ENCODE measurements around the gene CX3CR1. TPM values are rescaled to one million over a fixed set of nuclear protein-coding genes. Genes with fewer than 3 reads are reported as not detected.
"Not testable (repeated sequence)": the region's sequence is repeated elsewhere in the genome, so short reads cannot be mapped to it uniquely, and the experiment has no call there.

The CX3CR1 gene
- total RNA-seq, 2 donors from 2014 or later: 0.23 to 0.25 TPM

- H3K27ac Mint-ChIP-seq: peak overlapping the region in 1 of 2 donors; percentile 38
- ATAC-seq (peak; percentile 43 to 93), DNase-seq (ENCODE audit: low spot score in 2 of 2) (peak in 1 of 2 donors; percentile 60)
- no peaks in the 10 kb centered on the region for H3K36me3 Mint-ChIP-seq
- no peaks in the 10 kb centered on the region for H3K9me3 Mint-ChIP-seq
Observed at GRCh38 chr3:39255503-39256325, 24.1 kb downstream of the CX3CR1 start.

DNA sequence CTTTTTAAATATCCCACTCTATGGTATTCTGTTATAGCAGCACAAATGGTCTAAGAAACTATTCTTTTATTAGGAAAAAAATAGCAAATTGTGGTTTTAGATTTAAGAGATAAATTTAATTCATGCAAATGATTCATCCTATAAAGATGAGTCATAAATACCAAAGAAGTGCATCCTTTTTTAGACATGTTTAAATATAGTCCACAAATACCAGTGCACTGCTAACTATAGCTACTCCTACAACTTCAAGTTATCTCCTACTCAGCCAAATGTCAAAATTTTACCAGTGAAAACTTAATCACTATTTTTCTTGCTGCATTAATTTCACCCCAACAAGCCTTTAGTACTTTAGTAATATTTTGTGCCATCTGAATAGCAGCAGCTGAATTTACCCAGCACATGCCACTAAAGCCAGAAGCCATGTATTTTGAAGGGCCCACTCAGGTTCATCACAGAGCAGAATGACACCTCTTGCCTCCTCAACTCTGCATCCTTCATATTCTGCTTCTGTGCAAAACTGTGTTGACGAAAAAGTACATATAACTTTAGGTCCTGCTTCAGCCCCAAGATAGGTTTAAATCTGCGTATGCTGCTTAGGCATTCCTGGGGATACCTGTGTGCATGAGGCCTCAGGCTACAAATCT is 24.9 kb downstream of the CX3CR1 start:
- ATAC-seq (no peak), DNase-seq (ENCODE audit: low spot score in 2 of 2) (no peak)
- H3K27ac Mint-ChIP-seq: peak overlapping the region in 1 of 2 donors; percentile 38
- no peaks in the 10 kb centered on the region for H3K36me3 Mint-ChIP-seq
- no peaks in the 10 kb centered on the region for H3K9me3 Mint-ChIP-seq

DNA sequence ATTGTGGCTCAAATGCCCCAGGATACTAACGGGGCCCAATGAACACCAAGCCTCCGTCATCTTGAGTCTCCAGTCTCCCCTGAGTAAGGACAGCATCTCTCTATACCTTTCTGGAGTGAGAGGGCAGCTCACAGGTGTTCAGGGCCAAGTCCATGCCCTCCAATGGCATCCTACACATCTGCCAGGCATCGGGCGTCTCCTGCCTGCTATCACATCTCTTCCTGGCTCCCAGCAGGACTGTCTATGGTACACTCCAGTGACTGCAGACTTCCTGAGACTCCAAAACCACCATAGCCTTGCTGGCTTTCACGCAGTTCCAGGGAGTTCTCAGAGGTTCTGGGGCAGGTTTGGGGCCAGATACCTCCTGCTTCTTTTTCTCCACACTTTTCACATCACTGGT is 28.3 kb downstream of the CX3CR1 start:
- DNase-seq (ENCODE audit: low spot score in 2 of 2): no peak
- Mint-ChIP-seq H3K36me3 (no peaks in the 10 kb centered on the region), H3K9me3 (no peaks in the 10 kb centered on the region), H3K27ac (no peak overlapping the region)
- no peak for ATAC-seq

- H3K36me3 Mint-ChIP-seq: no peaks in the 10 kb centered on the region
- H3K9me3 Mint-ChIP-seq: no peaks in the 10 kb centered on the region
- no peak for DNase-seq (ENCODE audit: low spot score in 2 of 2)
Observed at GRCh38 chr3:39250116-39250747, 29.6 kb downstream of the CX3CR1 start.

DNA sequence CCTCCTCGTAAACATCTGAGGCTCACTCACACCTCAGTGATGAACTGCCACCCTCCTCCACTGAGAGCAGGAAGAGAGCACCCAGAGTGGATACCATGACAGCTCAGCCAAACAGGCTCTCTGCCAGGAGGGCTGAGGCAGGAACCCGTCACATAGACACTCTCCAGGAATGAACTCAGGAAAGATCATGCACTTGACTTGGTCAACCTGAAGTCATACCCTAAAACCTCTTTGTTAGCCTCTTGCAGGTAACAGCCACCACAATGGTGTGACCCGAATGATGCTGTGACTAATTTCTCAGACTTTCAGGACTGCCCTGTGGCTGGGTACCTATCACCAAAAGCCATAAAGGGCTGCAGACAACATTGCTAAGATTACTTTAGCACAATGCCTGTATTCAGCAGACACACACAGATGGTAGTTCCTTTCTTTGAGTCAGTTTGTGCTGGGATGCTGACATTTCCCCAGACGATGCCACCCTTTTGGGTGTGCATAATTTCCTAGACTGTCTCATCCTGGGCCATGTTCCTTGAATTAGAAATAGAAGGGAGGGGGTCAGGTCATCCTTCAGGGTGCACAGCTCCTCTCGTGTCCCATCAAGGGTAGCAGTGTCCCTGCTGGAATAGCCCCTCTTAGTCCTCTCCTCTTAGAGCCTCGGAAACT is 30.3 kb downstream of the CX3CR1 start:
- Mint-ChIP-seq H3K9me3 (no peaks in the 10 kb centered on the region), H3K27ac (no peak overlapping the region), H3K36me3 (no peaks in the 10 kb centered on the region)
- ATAC-seq (peak in 1 of 2 donors; percentile 72), DNase-seq (ENCODE audit: low spot score in 2 of 2) (no peak)

More at GRCh38 chr3:39250116-39250747, 29.6 kb downstream of the CX3CR1 start:
- H3K27ac Mint-ChIP-seq: no peak overlapping the region
- ATAC-seq: no peak

- DNase-seq (ENCODE audit: low spot score in 2 of 2) (no peak), ATAC-seq (no peak)
- H3K27ac Mint-ChIP-seq: no peak overlapping the region
- H3K9me3 Mint-ChIP-seq: no peaks in the 10 kb centered on the region
- H3K36me3 Mint-ChIP-seq: no peaks in the 10 kb centered on the region
Observed at GRCh38 chr3:39241561-39241960, 38.3 kb downstream of the CX3CR1 start.

DNA sequence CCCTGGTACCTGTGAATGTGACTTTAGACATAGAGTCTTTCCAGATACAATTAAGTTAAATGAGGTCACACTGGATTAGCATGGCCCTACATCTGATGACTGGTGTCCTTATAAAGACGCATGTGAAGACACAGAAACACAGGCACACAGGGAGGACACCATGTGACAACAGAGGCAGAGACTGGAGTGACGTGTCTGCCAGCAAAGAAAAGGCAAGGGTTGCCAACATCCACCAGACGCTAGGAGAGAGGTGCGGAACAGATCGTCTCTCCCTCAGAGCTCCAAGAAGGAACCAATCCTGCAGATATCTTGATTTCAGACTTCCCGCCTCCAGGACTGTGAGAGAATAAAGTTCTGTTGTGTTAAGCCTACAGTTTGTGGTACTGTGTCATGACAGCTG is 42.8 kb downstream of the CX3CR1 start:
- Mint-ChIP-seq H3K9me3 (no peaks in the 10 kb centered on the region), H3K36me3 (no peaks in the 10 kb centered on the region), H3K27ac (no peak overlapping the region)
- ATAC-seq (no peak), DNase-seq (ENCODE audit: low spot score in 2 of 2) (no peak)

DNA sequence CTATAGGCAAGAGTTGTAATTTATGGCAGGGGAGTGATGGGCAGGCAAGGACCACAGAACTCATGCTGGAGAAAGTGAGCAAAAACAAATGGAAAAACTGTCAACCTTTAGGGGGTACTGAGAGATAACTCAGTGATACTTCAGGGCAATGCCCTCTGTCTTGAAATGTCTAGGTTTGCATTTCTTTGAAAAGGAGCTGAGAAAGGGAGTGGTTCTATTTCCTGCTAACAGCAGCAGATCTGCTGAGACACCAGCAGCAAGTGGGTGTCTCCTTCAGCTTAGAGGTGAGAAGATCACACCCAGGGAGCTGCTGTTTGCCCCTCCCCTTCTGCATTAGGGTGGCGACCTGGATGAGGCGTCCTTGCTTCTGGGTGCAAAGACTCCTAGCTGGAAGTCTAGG is 45.2 kb downstream of the CX3CR1 start:
- Mint-ChIP-seq H3K36me3 (no peaks in the 10 kb centered on the region), H3K9me3 (no peaks in the 10 kb centered on the region), H3K27ac (no peak overlapping the region)
- ATAC-seq: peak in 1 of 2 donors; percentile 32
- DNase-seq (ENCODE audit: low spot score in 2 of 2): no peak

- ATAC-seq: no peak
- DNase-seq (ENCODE audit: low spot score in 2 of 2): no peak
- H3K27ac Mint-ChIP-seq: no peak overlapping the region
- no peaks in the 10 kb centered on the region for H3K36me3 Mint-ChIP-seq
- no peaks in the 10 kb centered on the region for H3K9me3 Mint-ChIP-seq
Observed at GRCh38 chr3:39232859-39233258, 47.0 kb downstream of the CX3CR1 start.

- H3K9me3 Mint-ChIP-seq: no peaks in the 10 kb centered on the region
- no peaks in the 10 kb centered on the region for H3K36me3 Mint-ChIP-seq
- ATAC-seq: no peak
- DNase-seq (ENCODE audit: low spot score in 2 of 2): no peak
- no peak overlapping the region for H3K27ac Mint-ChIP-seq
Observed at GRCh38 chr3:39230453-39230852, 49.4 kb downstream of the CX3CR1 start.

DNA sequence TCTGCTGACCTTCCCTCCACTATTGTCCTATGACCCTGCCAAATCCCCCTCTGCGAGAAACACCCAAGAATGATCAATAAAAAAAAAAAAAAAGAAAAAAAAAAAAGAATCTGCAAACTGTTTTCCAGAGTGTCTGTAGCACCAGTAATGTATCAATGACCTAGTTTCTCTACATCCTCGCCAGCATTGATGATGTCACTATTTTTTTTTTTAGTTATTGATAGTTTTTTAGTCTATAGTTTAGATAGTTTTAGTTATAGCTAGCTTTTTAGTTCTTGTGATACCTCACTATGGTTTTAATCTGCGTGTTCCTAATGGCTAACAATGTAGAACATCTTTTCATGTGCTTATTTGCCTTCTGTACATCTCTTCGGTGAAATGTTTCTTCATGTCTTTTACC is 51.3 kb downstream of the CX3CR1 start:
- Mint-ChIP-seq H3K27ac (no peak overlapping the region), H3K36me3 (no peaks in the 10 kb centered on the region), H3K9me3 (no peaks in the 10 kb centered on the region)
- ATAC-seq (no peak), DNase-seq (ENCODE audit: low spot score in 2 of 2) (no peak)

DNA sequence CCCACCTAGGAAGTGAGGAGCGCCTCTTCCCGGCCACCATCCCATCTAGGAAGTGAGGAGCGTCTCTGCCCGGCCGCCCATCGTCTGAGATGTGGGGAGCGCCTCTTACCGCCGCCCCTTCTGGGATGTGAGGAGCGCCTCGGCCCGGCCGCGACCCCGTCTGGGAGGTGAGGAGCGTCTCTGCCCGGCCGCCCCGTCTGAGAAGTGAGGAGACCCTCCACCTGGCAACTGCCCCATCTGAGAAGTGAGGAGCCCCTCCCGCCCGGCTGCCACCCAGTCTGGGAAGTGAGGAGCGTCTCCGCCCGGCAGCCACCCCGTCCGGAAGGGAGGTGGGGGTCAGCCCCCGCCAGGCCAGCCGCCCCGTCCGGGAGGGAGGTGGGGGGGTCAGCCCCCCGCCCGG is 52.2 kb downstream of the CX3CR1 start:
- not testable (repeated sequence) for ATAC-seq, H3K27ac Mint-ChIP-seq

GRCh38 chr3:39226106-39226741 is 53.6 kb downstream of the CX3CR1 start:
- H3K9me3 Mint-ChIP-seq: no peaks in the 10 kb centered on the region
- no peak overlapping the region for H3K27ac Mint-ChIP-seq
- DNase-seq (ENCODE audit: low spot score in 2 of 2): no peak
- no peaks in the 10 kb centered on the region for H3K36me3 Mint-ChIP-seq
- no peak for ATAC-seq

More for the DNA sequence above, 52.2 kb downstream of the CX3CR1 start:
- H3K9me3 Mint-ChIP-seq; DNase-seq (ENCODE audit: low spot score in 2 of 2); H3K36me3 Mint-ChIP-seq: not testable (repeated sequence)

- ATAC-seq (no peak), DNase-seq (ENCODE audit: low spot score in 2 of 2) (no peak)
- Mint-ChIP-seq H3K36me3 (no peaks in the 10 kb centered on the region), H3K27ac (no peak overlapping the region), H3K9me3 (no peaks in the 10 kb centered on the region)
Observed at GRCh38 chr3:39224288-39224687, 55.5 kb downstream of the CX3CR1 start.

DNA sequence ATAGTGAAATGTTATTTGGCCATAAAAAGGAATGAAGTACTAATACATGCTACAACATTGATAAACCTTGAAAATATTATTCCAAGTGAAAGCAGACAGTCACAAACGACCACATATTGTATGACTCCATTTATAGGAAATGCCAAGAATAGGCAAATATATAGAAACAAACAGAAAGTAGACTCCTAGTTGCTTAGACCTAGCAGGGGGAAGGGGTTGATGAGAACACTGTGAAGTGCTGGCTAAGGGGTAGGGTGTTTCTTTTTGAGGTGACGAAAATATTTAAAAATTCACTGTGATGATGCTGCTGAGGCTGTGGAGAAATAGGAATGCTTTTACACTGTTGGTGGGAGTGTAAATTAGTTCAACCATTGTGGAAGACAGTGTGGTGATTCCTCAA is 56.9 kb downstream of the CX3CR1 start:
- ATAC-seq: no peak
- Mint-ChIP-seq H3K27ac (no peak overlapping the region), H3K36me3 (no peaks in the 10 kb centered on the region)

GRCh38 chr3:39222462-39222861 is 57.4 kb downstream of the CX3CR1 start:
- Mint-ChIP-seq H3K27ac (no peak overlapping the region), H3K36me3 (no peaks in the 10 kb centered on the region), H3K9me3 (no peaks in the 10 kb centered on the region)
- no peak for ATAC-seq
- DNase-seq (ENCODE audit: low spot score in 2 of 2): no peak

More for the DNA sequence above, 56.9 kb downstream of the CX3CR1 start:
- no peak for DNase-seq (ENCODE audit: low spot score in 2 of 2)
- no peaks in the 10 kb centered on the region for H3K9me3 Mint-ChIP-seq
